Measurements from ENCODE around the gene CABP1.

DNA sequence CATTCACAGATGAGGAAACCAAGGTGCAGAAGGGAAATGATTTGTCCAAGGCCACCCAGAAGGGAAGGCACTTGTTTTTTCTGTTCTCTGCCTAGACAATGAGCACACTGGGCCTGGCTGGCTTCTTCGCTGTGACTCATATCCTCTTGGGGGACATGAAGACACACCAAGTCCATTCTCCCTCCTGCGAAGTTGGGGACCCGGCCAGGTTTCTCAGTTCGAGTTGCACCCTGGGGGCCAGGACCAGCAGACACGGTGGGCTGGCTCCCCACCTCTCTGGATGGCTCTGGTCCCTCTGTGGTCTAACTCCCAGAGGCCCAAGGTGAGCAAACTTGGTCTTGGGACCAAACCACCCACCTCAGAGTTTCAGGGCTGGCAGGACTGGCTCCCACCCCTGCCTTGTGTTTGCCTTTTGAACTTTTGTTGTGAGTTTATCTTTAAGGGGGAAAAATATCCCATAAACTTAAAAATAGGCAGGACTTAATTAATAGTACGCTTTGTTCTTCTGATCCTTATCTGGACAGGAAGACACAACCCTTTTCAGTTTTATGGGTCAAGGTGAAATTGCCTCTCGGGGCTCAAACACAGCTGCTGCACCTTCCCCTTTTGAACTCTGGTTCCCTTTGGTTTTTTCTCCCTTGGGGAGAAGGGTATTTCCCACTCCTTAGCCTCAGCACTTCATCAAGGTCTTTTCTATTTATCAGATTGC, 37.5 kb downstream of the CABP1 start:
- TF ChIP-seq, protein P1, sequence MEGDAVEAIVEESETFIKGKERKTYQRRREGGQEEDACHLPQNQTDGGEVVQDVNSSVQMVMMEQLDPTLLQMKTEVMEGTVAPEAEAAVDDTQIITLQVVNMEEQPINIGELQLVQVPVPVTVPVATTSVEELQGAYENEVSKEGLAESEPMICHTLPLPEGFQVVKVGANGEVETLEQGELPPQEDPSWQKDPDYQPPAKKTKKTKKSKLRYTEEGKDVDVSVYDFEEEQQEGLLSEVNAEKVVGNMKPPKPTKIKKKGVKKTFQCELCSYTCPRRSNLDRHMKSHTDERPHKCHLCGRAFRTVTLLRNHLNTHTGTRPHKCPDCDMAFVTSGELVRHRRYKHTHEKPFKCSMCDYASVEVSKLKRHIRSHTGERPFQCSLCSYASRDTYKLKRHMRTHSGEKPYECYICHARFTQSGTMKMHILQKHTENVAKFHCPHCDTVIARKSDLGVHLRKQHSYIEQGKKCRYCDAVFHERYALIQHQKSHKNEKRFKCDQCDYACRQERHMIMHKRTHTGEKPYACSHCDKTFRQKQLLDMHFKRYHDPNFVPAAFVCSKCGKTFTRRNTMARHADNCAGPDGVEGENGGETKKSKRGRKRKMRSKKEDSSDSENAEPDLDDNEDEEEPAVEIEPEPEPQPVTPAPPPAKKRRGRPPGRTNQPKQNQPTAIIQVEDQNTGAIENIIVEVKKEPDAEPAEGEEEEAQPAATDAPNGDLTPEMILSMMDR (IDR thresholded peaks at IDR 0.05; ENCODE audit: insufficient read depth, low read length, poor library complexity, severe bottlenecking), result no peak
- TF ChIP-seq EZH2phosphoT487 (conservative IDR thresholded peaks at IDR 0.05; ENCODE audit: low read length), result no peak

All from SU-DHL-6 (cell line).